Endometrial microvascular endothelial cells (primary cell): ENCODE data around the gene SLC25A12. TPM values are rescaled to one million over a fixed set of nuclear protein-coding genes. Genes with fewer than 3 reads are reported as not detected.
"Not testable (repeated sequence)": the region's sequence is repeated elsewhere in the genome, so short reads cannot be mapped to it uniquely, and the experiment has no call there.

ENCODE experiments used
- in situ Hi-C: cut with HindIII; loops from 2 replicates; pipeline ENCODE4 v1.10.0; 2017; ENCODE audit warnings: low sequenced_read_pairs, low pct_unique_long_range_greater_than_20kb; ENCODE audit errors: inconsistent ontology term
- total RNA-seq: library from RNA; depleted of rRNA; stranded (reverse); fragments of >200 nt; gene quantifications from one replicate; pipeline ENCODE4 v1.2.3, GENCODE V29; 2015; ENCODE audit errors: inconsistent ontology term

Gene SLC25A12
- total RNA-seq, 1 donor from 2014 or later = 26.5 TPM

- in situ Hi-C loops = not testable (repeated sequence)
Measured at GRCh38 chr2:171758762-171759161, 135.3 kb downstream of the SLC25A12 start.

GRCh38 chr2:171754254-171754939 is 139.6 kb downstream of the SLC25A12 start:
- in situ Hi-C loops = no loop called here

GRCh38 chr2:171747371-171747770 is 146.7 kb downstream of the SLC25A12 start:
- in situ Hi-C loops = no loop called here

GRCh38 chr2:171745806-171746205 is 148.2 kb downstream of the SLC25A12 start:
- in situ Hi-C loops = no loop called here

- in situ Hi-C loops = no loop called here
Measured at GRCh38 chr2:171745141-171745540, 148.9 kb downstream of the SLC25A12 start.

GRCh38 chr2:171742760-171743159 is 151.3 kb downstream of the SLC25A12 start:
- in situ Hi-C loops = no loop called here

GRCh38 chr2:171741189-171741588 is 152.9 kb downstream of the SLC25A12 start:
- in situ Hi-C loops = no loop called here

- in situ Hi-C loops = no loop called here
Measured at GRCh38 chr2:171735991-171736710, 157.9 kb downstream of the SLC25A12 start.

Other genes with a start within 250 kb of the SLC25A12 start
- 152 TPM for gene DYNC1I2, start 206.8 kb downstream of the SLC25A12 start, total RNA-seq
- 60.4 TPM for gene HAT1, start 28.2 kb upstream of the SLC25A12 start, total RNA-seq
- gene METAP1D, start 105.7 kb upstream of the SLC25A12 start, total RNA-seq = 3.4 TPM
- not detected for gene DLX1, start 191.3 kb upstream of the SLC25A12 start, total RNA-seq
- gene DLX2, start 208.7 kb upstream of the SLC25A12 start, total RNA-seq = not detected